NB4 (cell line): ENCODE measurements around the gene MALL.
"Not testable (repeated sequence)": the region's sequence is repeated elsewhere in the genome, so short reads cannot be mapped to it uniquely, and the experiment has no call there.

Experiments
- MYC ChIP-seq: IDR thresholded peaks from 2 replicates; pipeline ENCODE4 v1.6.1; 2011; ENCODE audit warnings: low read depth, low read length
- POLR2A ChIP-seq: IDR thresholded peaks from 2 replicates; pipeline ENCODE4 v1.6.1; 2011; ENCODE audit warnings: mild to moderate bottlenecking; ENCODE audit not compliant: insufficient read length; ENCODE audit errors: extremely low read depth
- TF ChIP-seq, protein P1 (sequence below): IDR thresholded peaks from one replicate; pipeline ENCODE4 v1.5.1; 2012; ENCODE audit warnings: low read depth, low read length
- TF ChIP-seq, protein P2 (sequence below): IDR thresholded peaks from 2 replicates; pipeline ENCODE4 v1.6.1; 2011; ENCODE audit warnings: low read depth, low read length

DNA sequence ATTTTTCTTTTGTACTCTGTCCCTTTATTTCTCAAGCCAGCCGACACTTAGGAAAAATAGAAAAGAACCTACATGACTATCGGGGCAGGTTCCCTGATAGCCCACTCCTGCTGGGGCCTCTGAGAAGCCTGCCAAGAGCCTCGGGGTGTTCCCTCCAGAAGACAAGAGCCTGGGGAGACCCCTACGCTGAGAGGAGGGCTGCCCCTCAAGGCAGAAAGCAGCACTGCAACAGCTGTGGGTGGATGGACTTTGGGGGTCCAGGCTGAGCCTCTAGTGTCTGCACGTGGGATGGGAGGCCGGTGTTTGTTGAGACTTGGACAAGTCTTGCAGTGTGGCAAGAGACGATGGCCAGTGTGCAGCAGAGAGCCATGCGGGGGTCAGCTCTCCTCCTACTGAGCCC, 32.5 kb downstream of the MALL start:
- TF ChIP-seq POLR2A, MYC: not testable (repeated sequence)
- TF ChIP-seq, protein P1, sequence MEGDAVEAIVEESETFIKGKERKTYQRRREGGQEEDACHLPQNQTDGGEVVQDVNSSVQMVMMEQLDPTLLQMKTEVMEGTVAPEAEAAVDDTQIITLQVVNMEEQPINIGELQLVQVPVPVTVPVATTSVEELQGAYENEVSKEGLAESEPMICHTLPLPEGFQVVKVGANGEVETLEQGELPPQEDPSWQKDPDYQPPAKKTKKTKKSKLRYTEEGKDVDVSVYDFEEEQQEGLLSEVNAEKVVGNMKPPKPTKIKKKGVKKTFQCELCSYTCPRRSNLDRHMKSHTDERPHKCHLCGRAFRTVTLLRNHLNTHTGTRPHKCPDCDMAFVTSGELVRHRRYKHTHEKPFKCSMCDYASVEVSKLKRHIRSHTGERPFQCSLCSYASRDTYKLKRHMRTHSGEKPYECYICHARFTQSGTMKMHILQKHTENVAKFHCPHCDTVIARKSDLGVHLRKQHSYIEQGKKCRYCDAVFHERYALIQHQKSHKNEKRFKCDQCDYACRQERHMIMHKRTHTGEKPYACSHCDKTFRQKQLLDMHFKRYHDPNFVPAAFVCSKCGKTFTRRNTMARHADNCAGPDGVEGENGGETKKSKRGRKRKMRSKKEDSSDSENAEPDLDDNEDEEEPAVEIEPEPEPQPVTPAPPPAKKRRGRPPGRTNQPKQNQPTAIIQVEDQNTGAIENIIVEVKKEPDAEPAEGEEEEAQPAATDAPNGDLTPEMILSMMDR: not testable (repeated sequence)
- TF ChIP-seq, protein P2, sequence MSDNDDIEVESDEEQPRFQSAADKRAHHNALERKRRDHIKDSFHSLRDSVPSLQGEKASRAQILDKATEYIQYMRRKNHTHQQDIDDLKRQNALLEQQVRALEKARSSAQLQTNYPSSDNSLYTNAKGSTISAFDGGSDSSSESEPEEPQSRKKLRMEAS: not testable (repeated sequence)
